Measurements from ENCODE around the gene EEF2.

DNA sequence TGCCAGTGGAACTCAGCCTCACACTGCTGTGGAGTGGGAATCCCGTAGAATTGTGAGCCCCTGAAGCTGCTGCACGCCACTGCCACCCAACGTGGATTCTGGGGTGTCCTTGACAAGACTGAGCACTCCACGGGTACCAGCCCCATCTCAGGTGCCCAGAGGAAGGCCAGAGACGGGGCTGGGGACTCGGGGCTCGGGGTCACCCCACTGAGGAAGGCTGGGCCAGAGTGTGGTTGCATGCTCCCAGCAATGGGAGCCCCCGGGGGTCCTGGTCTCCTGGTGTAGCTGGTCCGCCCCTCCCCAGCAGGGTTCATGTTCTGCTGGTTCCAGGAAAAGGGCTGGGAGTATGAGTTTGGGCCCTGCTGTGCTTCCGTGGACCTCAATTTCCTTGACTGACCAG is 29.6 kb downstream of the EEF2 start:
- TF ChIP-seq, protein P1, sequence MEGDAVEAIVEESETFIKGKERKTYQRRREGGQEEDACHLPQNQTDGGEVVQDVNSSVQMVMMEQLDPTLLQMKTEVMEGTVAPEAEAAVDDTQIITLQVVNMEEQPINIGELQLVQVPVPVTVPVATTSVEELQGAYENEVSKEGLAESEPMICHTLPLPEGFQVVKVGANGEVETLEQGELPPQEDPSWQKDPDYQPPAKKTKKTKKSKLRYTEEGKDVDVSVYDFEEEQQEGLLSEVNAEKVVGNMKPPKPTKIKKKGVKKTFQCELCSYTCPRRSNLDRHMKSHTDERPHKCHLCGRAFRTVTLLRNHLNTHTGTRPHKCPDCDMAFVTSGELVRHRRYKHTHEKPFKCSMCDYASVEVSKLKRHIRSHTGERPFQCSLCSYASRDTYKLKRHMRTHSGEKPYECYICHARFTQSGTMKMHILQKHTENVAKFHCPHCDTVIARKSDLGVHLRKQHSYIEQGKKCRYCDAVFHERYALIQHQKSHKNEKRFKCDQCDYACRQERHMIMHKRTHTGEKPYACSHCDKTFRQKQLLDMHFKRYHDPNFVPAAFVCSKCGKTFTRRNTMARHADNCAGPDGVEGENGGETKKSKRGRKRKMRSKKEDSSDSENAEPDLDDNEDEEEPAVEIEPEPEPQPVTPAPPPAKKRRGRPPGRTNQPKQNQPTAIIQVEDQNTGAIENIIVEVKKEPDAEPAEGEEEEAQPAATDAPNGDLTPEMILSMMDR (IDR thresholded peaks at IDR 0.05): no peak
- TF ChIP-seq EZH2 (IDR thresholded peaks at IDR 0.05): no peak
- no peak for TF ChIP-seq EZH2phosphoT487 (IDR thresholded peaks at IDR 0.05)

Measured in neural progenitor cell (in vitro differentiated cells).